HCT116 (cell line): ENCODE measurements around the gene YWHAQ. TPM values are rescaled to one million over a fixed set of nuclear protein-coding genes. Genes with fewer than 3 reads are reported as not detected.

Experiments
- ATAC-seq: fragments of 200-7000 bp; cut with Tn5 transposase; 2 replicates; pipeline ENCODE4 v1.9.1; 2020; ENCODE audit warnings: mild to moderate bottlenecking, moderate library complexity
- BruUV-seq: library from RNA; stranded (reverse); fragments of 400-500 nt; replicated peaks from 2 replicates; lab custom pipeline; 2021; lab: Mats Ljungman, UMichigan
- CTCF ChIA-PET: fragments of 300-600 bp; sonication (Branson Sonifier 250); formaldehyde crosslinking; loops from one replicate; lab custom pipeline; 2021; ENCODE audit warnings: antibody characterized with exemption; lab: Charles Lee
- POLR2A ChIA-PET: fragments of 300-600, 350-600 bp; sonication (Branson Sonifier 250); formaldehyde crosslinking; loops from one replicate; lab custom pipeline; 2021; ENCODE audit warnings: antibody characterized with exemption; lab: Charles Lee
- RAD21 ChIA-PET, 2 experiments: fragments of 300-600 bp; sonication (Branson Sonifier 250); formaldehyde crosslinking; loops; one replicate each; lab custom pipeline; 2023; ENCODE audit warnings: low total read pairs in 2 of 2; ENCODE audit not compliant: uncharacterized antibody in 2 of 2, unreplicated experiment in 2 of 2, low non-redundant PET in 1 of 2; lab: Charles Lee
- DNase-seq: peaks from one replicate; pipeline ENCODE4 v3.0.0-alpha.2; 2010; ENCODE audit warnings: low read depth, low spot score
- H2AFZ ChIP-seq: fragments of 200-600 bp; shearing (Covaris generic), sonication (generic); 2 replicates; pipeline ENCODE4 v1.6.1; 2017; ENCODE audit warnings: low read depth, mixed run types, mixed read lengths, antibody characterized with exemption, low read length; ENCODE audit not compliant: poor library complexity, severe bottlenecking
- H3K27ac ChIP-seq: 2 replicates; pipeline ENCODE4 v1.5.1; 2012; ENCODE audit warnings: low read depth, low read length
- H3K27me3 ChIP-seq: fragments of 200-600 bp; sonication (generic); 2 replicates; pipeline ENCODE4 v1.6.1; 2016; ENCODE audit warnings: mixed run types, low read length, mixed read lengths; ENCODE audit not compliant: insufficient read depth
- H3K36me3 ChIP-seq, 2 experiments: fragments of 200-500 bp in 1 of 2; fragments of 200-600 bp in 1 of 2; sonication (Bioruptor generic) in 1 of 2; sonication (generic) in 1 of 2; 2 replicates each; pipeline versions ENCODE4 v1.5.1 to v1.6.1; 2014 to 2016; ENCODE audit warnings: low read length in 2 of 2, inconsistent platforms in 1 of 2, mixed read lengths in 1 of 2, mixed run types in 1 of 2; ENCODE audit not compliant: insufficient read depth in 2 of 2, control insufficient read depth in 1 of 2
- H3K4me1 ChIP-seq, 2 experiments: fragments of 200-600 bp in 1 of 2; sonication (generic) in 1 of 2; 2 replicates each; pipeline versions ENCODE4 v1.5.1 to v1.6.1; 2012 to 2017; ENCODE audit warnings: low read length in 2 of 2, inconsistent platforms in 1 of 2, mild to moderate bottlenecking in 1 of 2, mixed read lengths in 1 of 2, mixed run types in 1 of 2, moderate library complexity in 1 of 2; ENCODE audit not compliant: insufficient read depth in 2 of 2, control insufficient read depth in 1 of 2
- H3K4me2 ChIP-seq: fragments of 200-600 bp; sonication (generic); 2 replicates; pipeline ENCODE4 v1.6.1; 2017; ENCODE audit warnings: mixed run types, low read length, mixed read lengths
- H3K4me3 ChIP-seq, 2 experiments: fragments of 200-600 bp in 1 of 2; sonication (generic) in 1 of 2; replicated peaks in 1 of 2; 2 replicates each; pipeline ENCODE4 v1.5.1; 2011 to 2016; ENCODE audit warnings: low read length in 2 of 2, control low read depth in 1 of 2, low read depth in 1 of 2, mild to moderate bottlenecking in 1 of 2, mixed read lengths in 1 of 2, mixed run types in 1 of 2
- H3K79me2 ChIP-seq: fragments of 200-600 bp; sonication (generic); 2 replicates; pipeline ENCODE4 v1.6.1; 2017; ENCODE audit warnings: mild to moderate bottlenecking, mixed run types, low read length, moderate library complexity, mixed read lengths; ENCODE audit not compliant: insufficient read depth
- H3K9ac ChIP-seq: fragments of 200-600 bp; sonication (generic); 2 replicates; pipeline ENCODE4 v1.6.1; 2016; ENCODE audit warnings: low read length, mixed read lengths
- H3K9me2 ChIP-seq: fragments of 200-600 bp; sonication (generic), shearing (Covaris generic); 2 replicates; pipeline ENCODE4 v1.6.1; 2017; ENCODE audit warnings: mixed run types, mild to moderate bottlenecking, moderate library complexity; ENCODE audit not compliant: insufficient read depth
- H3K9me3 ChIP-seq, 2 experiments: fragments of 200-500 bp in 1 of 2; fragments of 200-600 bp in 1 of 2; sonication (Bioruptor generic) in 1 of 2; sonication (generic) in 1 of 2; 2 replicates each; pipeline ENCODE4 v1.6.1; 2014 to 2017; ENCODE audit warnings: low read length in 2 of 2, mixed read lengths in 2 of 2, inconsistent platforms in 1 of 2, low read depth in 1 of 2, mild to moderate bottlenecking in 1 of 2, mixed run types in 1 of 2, moderate library complexity in 1 of 2; ENCODE audit not compliant: control insufficient read depth in 1 of 2, insufficient read depth in 1 of 2
- H4K20me1 ChIP-seq: fragments of 200-600 bp; sonication (generic), shearing (Covaris generic); 2 replicates; pipeline ENCODE4 v1.6.1; 2017; ENCODE audit warnings: mixed run types, mild to moderate bottlenecking, moderate library complexity; ENCODE audit not compliant: insufficient read depth
- SIN3A ChIP-seq: IDR thresholded peaks from 2 replicates; pipeline ENCODE4 v1.6.1; 2012; ENCODE audit warnings: low read depth
- SP1 ChIP-seq: IDR thresholded peaks from 2 replicates; pipeline ENCODE4 v1.6.1; 2012; ENCODE audit warnings: low read depth
- TCF7L2 ChIP-seq: IDR thresholded peaks from 2 replicates; pipeline ENCODE4 v1.7.0; 2011; ENCODE audit warnings: borderline replicate concordance, inconsistent platforms; ENCODE audit not compliant: insufficient read depth, insufficient read length; ENCODE audit errors: extremely low read depth
- ZBTB33 ChIP-seq: IDR thresholded peaks from 2 replicates; pipeline ENCODE4 v1.6.1; 2011; ENCODE audit warnings: mild to moderate bottlenecking, low read length, moderate library complexity; ENCODE audit not compliant: insufficient replicate concordance; ENCODE audit errors: extremely low read depth
- intact Hi-C: fragments of 100-400 bp; cut with micrococcal nuclease; formaldehyde crosslinking; loops from 2 replicates; pipeline ENCODE4 v1.10.0; 2022
- total RNA-seq: library from RNA; stranded (reverse); gene quantifications from one replicate; pipeline ENCODE4 v1.2.1, GENCODE V29; 2021; ENCODE audit not compliant: unreplicated experiment
- TF ChIP-seq, protein P1 (sequence below): IDR thresholded peaks from 2 replicates; pipeline ENCODE4 v1.6.1; 2012; ENCODE audit warnings: low read depth

Gene YWHAQ
- total RNA-seq, 1 experiment from 2014 or later, result 365 TPM

DNA sequence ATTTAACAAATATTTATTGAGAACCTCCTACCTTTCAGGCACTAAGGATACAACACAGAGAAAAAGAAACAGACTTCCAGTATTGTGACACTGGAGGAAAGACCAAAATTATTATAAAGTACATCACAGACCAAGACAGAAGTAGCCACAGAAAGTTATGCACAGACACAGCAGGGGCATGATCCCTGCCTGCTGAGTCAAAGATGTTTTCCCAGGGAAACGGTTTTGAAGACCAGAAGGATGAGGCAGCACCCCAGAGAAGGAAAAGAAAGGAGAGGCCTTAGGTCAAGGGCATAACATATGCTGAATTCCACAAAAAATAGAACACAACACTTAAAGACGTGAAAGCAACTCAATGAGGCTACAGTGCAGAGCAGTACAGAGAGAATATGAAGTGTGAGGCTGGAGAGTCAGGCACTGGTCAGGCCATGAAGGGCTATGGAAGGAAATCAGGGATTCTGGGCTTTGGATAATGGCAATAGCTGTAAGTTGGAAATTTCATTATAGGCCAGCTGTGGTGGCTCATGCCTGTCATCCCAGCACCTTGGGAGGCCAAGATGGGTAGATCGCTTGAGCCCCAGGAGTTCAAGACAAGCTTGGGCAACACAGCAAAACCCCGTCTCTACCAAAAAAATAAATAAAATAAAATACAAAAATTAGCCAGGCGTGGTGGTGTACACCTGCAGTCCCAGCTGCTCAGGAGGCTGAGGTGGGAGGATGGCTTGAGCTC is 83.4 kb downstream of the YWHAQ start (continued):
- TF ChIP-seq, protein P1, sequence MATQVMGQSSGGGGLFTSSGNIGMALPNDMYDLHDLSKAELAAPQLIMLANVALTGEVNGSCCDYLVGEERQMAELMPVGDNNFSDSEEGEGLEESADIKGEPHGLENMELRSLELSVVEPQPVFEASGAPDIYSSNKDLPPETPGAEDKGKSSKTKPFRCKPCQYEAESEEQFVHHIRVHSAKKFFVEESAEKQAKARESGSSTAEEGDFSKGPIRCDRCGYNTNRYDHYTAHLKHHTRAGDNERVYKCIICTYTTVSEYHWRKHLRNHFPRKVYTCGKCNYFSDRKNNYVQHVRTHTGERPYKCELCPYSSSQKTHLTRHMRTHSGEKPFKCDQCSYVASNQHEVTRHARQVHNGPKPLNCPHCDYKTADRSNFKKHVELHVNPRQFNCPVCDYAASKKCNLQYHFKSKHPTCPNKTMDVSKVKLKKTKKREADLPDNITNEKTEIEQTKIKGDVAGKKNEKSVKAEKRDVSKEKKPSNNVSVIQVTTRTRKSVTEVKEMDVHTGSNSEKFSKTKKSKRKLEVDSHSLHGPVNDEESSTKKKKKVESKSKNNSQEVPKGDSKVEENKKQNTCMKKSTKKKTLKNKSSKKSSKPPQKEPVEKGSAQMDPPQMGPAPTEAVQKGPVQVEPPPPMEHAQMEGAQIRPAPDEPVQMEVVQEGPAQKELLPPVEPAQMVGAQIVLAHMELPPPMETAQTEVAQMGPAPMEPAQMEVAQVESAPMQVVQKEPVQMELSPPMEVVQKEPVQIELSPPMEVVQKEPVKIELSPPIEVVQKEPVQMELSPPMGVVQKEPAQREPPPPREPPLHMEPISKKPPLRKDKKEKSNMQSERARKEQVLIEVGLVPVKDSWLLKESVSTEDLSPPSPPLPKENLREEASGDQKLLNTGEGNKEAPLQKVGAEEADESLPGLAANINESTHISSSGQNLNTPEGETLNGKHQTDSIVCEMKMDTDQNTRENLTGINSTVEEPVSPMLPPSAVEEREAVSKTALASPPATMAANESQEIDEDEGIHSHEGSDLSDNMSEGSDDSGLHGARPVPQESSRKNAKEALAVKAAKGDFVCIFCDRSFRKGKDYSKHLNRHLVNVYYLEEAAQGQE, result no peak

- no peaks in the 10 kb centered on the region; a peak in 1 of 4 replicates for H3K4me1 ChIP-seq
- TF ChIP-seq SP1, result no peak
- TF ChIP-seq SIN3A, result no peak
- TF ChIP-seq TCF7L2, result no peak
- TF ChIP-seq ZBTB33, result no peak
- no peaks in the 10 kb centered on the region for H3K36me3 ChIP-seq
- no peak for DNase-seq
- H3K27ac ChIP-seq, result no peak overlapping the region
- ChIA-PET POLR2A (no interaction called here), RAD21 (no interaction called here), CTCF (no interaction called here)
- no peak overlapping the region for H3K4me3 ChIP-seq
- H4K20me1 ChIP-seq, result no peaks in the 10 kb centered on the region
- intact Hi-C loops, result no loop called here
- H3K9me2 ChIP-seq, result no peaks in the 10 kb centered on the region
- H3K9me3 ChIP-seq, result no peaks in the 10 kb centered on the region
- H3K27me3 ChIP-seq, result no peaks in the 10 kb centered on the region
- no peak overlapping the region for H3K4me2 ChIP-seq
- ATAC-seq, result no peak
- no TSS peak for BruUV-seq
- H3K79me2 ChIP-seq, result peaks cover 96% of the 10 kb centered on the region
- H2AFZ ChIP-seq, result no peak overlapping the region
- H3K9ac ChIP-seq, result no peak overlapping the region
Observed at GRCh38 chr2:9545502-9545901, 85.3 kb downstream of the YWHAQ start.
